ENCODE results near the gene USP8. TPM values are rescaled to one million over a fixed set of nuclear protein-coding genes. Genes with fewer than 3 reads are reported as not detected.

Gene USP8
- total RNA-seq, 6 donors from 2014 or later: 21.8 to 65.4 (median 53.2) TPM

DNA sequence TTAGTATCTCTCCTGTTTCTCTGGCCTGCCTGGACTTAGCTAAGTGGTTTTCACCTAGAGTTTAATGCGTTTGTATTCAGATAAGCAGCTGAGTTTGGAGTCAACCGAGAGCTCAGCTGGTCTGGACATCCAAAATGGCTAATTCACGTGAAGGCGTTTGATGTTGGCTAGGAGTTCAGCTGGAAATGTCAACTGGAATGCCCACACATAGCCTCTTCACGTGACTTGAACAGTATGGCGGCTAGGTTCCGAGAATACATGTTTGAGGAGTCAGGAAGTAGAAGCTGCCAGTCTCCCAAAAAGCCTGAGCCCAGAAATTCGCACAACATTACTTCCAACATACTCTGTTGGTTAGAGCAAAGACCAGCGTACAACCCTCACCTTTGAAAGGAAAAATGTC is 2.2 kb downstream of the USP8 start:
- no peak for ATAC-seq (ENCODE audit: low FRiP score in 2 of 2)
- WGBS, 2 donors: 91 to 93% methylated on average over 9 of the region's 9 CpGs

DNA sequence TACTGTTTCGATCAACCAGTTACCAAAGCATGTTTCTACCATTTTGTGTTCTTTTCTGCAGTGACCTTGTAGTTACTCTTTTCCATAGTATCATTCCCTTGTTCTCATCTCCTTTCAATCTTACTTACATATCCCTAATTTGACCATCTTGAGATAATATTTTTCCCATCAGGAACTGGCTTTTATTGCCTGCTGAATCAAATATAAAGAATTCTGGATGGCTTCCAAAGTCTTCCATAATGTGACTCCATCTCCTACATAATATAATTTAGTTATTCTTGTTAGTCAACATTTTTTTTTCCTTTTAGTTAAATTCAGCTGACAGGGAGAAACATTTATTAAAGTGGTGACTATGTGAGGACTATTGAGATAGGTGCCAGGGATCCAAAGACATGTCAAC is 7.0 kb downstream of the USP8 start:
- no peak for TF ChIP-seq POLR2A (IDR thresholded peaks at IDR 0.05)
- TF ChIP-seq EP300 (IDR thresholded peaks at IDR 0.05): no peak
- TF ChIP-seq, protein P1, sequence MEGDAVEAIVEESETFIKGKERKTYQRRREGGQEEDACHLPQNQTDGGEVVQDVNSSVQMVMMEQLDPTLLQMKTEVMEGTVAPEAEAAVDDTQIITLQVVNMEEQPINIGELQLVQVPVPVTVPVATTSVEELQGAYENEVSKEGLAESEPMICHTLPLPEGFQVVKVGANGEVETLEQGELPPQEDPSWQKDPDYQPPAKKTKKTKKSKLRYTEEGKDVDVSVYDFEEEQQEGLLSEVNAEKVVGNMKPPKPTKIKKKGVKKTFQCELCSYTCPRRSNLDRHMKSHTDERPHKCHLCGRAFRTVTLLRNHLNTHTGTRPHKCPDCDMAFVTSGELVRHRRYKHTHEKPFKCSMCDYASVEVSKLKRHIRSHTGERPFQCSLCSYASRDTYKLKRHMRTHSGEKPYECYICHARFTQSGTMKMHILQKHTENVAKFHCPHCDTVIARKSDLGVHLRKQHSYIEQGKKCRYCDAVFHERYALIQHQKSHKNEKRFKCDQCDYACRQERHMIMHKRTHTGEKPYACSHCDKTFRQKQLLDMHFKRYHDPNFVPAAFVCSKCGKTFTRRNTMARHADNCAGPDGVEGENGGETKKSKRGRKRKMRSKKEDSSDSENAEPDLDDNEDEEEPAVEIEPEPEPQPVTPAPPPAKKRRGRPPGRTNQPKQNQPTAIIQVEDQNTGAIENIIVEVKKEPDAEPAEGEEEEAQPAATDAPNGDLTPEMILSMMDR (IDR thresholded peaks at IDR 0.05): no peak
- no peak for TF ChIP-seq POLR2AphosphoS5 (IDR thresholded peaks at IDR 0.05)
- DNase-seq (no peak), ATAC-seq (ENCODE audit: low FRiP score in 2 of 2) (no peak)
- no peak overlapping the region for H3K4me3 ChIP-seq
- no peak overlapping the region for H3K27ac ChIP-seq
- H3K9me3 ChIP-seq: no peaks in the 10 kb centered on the region
- 93 to 100% methylated on average over 1 of the region's 1 CpG for WGBS, 2 donors
- H3K4me1 ChIP-seq: peaks cover 3 to 29% (median 10%) of the 10 kb centered on the region in 4 donors
- H3K27me3 ChIP-seq: no peaks in the 10 kb centered on the region
- H3K36me3 ChIP-seq: peaks cover 0 to 13% (median 5%) of the 10 kb centered on the region in 4 donors

More for the DNA sequence above, 2.2 kb downstream of the USP8 start:
- TF ChIP-seq, protein P1 (IDR thresholded peaks at IDR 0.05): no peak
- TF ChIP-seq POLR2AphosphoS5 (IDR thresholded peaks at IDR 0.05): no peak
- TF ChIP-seq POLR2A (IDR thresholded peaks at IDR 0.05): no peak
- no peak for TF ChIP-seq EP300 (IDR thresholded peaks at IDR 0.05)
- no peak overlapping the region for H3K27ac ChIP-seq
- no peak for DNase-seq
- peaks cover 19 to 46% (median 25%) of the 10 kb centered on the region in 4 donors for H3K4me1 ChIP-seq
- H3K36me3 ChIP-seq: peaks cover 0 to 3% (median 0%) of the 10 kb centered on the region in 4 donors
- H3K27me3 ChIP-seq: no peaks in the 10 kb centered on the region
- no peak overlapping the region for H3K4me3 ChIP-seq
- H3K9me3 ChIP-seq: no peaks in the 10 kb centered on the region

DNA sequence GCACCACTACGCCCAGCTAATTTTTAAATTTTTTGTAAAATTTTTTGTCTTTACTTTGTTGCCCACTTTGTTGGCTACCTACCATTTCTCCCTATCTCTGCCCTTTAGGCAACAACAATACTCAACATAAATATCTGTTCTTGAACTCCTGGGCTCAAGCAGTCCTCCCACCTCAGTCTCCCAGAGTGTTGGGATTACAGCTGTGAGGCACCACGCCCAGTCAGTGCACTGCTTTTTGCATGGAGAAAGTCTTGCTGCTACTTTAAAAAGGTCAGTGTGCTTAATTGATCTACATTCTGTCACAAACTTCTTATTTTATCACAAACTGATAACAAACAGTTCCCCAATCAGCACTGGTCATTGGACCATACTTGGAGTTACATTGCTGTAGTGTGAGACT is 8.0 kb downstream of the USP8 start:
- Histone ChIP-seq H3K9me3 (no peaks in the 10 kb centered on the region), H3K27me3 (no peaks in the 10 kb centered on the region), H3K27ac (no peak overlapping the region), H3K4me1 (peaks cover 0 to 19% (median 8%) of the 10 kb centered on the region in 4 donors), H3K36me3 (peaks cover 0 to 13% (median 4%) of the 10 kb centered on the region in 4 donors), H3K4me3 (no peak overlapping the region)
- TF ChIP-seq POLR2A (IDR thresholded peaks at IDR 0.05): no peak
- TF ChIP-seq, protein P1 (IDR thresholded peaks at IDR 0.05): no peak
- no peak for TF ChIP-seq EP300 (IDR thresholded peaks at IDR 0.05)
- no peak for TF ChIP-seq POLR2AphosphoS5 (IDR thresholded peaks at IDR 0.05)
- ATAC-seq (ENCODE audit: low FRiP score in 2 of 2): no peak
- WGBS, 2 donors: 89 to 98% methylated on average over 2 of the region's 2 CpGs
- DNase-seq: no peak

DNA sequence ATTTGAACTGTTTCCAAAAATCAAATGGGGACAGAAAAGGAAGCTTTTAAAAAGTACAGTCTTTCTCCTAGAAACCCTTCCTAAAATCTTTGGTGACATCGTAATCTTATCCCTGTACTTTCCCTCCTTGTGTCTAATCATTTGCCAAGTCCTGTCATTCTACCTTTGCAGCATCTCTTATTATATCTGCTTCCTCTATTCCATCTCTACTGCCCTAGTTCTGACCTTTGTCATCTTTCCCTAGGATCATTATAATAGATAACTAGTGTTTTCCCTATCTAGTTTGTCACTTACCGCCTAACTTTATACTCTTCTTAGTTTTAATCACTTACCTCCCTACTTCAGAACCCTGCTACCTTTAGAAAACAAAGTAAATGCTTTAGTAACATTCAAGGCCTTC is 11.6 kb downstream of the USP8 start:
- 92 to 97% methylated on average over 2 of the region's 2 CpGs for WGBS, 2 donors
- DNase-seq (no peak), ATAC-seq (ENCODE audit: low FRiP score in 2 of 2) (no peak)
- Histone ChIP-seq H3K36me3 (peaks cover 5 to 34% (median 14%) of the 10 kb centered on the region in 4 donors), H3K27ac (no peak overlapping the region), H3K9me3 (no peaks in the 10 kb centered on the region), H3K4me3 (no peak overlapping the region), H3K4me1 (peaks cover 0 to 5% (median 2%) of the 10 kb centered on the region in 4 donors), H3K27me3 (no peaks in the 10 kb centered on the region)
- no peak for TF ChIP-seq POLR2A (IDR thresholded peaks at IDR 0.05)
- TF ChIP-seq, protein P1 (IDR thresholded peaks at IDR 0.05): no peak
- TF ChIP-seq EP300 (IDR thresholded peaks at IDR 0.05): no peak
- no peak for TF ChIP-seq POLR2AphosphoS5 (IDR thresholded peaks at IDR 0.05)

DNA sequence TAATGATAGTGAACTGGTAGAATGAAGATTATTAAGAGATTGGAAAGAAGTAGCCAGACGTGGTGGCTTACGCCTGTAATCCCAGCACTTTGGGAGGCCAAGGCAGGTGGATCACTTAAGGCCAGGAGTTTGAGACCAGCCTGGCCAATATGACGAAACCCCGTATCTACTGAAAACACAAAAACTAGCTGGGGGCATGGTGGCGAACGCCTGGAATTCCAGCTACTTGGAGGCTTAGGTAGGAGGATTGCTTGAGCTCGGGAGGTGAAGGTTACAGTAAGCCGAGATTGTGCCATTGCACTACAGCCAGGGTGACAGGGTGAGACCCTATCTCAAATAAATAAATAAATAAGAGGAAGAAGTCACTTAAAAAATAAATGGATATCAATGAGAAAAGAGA is 14.0 kb downstream of the USP8 start:
- H3K27me3 ChIP-seq: no peaks in the 10 kb centered on the region
- DNase-seq (no peak), ATAC-seq (ENCODE audit: low FRiP score in 2 of 2) (no peak)
- H3K9me3 ChIP-seq: no peaks in the 10 kb centered on the region
- TF ChIP-seq EP300 (IDR thresholded peaks at IDR 0.05) (no peak), POLR2A (IDR thresholded peaks at IDR 0.05) (no peak), POLR2AphosphoS5 (IDR thresholded peaks at IDR 0.05) (no peak)
- TF ChIP-seq, protein P1 (IDR thresholded peaks at IDR 0.05): no peak
- peaks cover 9 to 45% (median 28%) of the 10 kb centered on the region in 4 donors for H3K36me3 ChIP-seq
- H3K4me3 ChIP-seq: no peak overlapping the region
- no peak overlapping the region for H3K27ac ChIP-seq
- WGBS, 2 donors: 96 to 97% methylated on average over 8 of the region's 8 CpGs
- peaks cover 0 to 2% (median under 1%) of the 10 kb centered on the region in 4 donors for H3K4me1 ChIP-seq
